Measurements from ENCODE around the gene GATA3. TPM values are rescaled to one million over a fixed set of nuclear protein-coding genes. Genes with fewer than 3 reads are reported as not detected.

The GATA3 gene
- total RNA-seq, 2 experiments from 2014 or later = 24.4 to 27.2 TPM

DNA sequence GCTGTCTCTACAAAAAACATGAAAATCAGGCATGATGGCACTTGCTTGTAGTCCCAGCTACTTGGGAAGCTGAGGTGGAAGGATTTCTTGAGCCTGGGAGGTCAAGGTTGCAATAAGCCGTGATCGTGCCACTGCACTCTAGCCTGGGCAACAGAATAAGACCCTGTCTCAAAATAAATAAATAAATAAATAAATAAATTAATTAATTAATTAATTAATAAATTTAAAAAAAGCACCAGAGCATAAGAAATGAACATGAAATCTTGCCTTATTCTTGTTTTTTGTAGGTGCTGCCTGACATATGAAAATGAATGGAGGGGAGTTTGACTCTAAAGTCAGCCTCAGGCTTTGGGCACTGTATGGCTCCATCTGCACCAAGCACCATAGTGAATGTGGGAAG lies 69.9 kb downstream of the GATA3 start:
- no peak for ATAC-seq
- CTCF ChIA-PET = interaction anchor here (0.7 kb wide), 1 partner anchor 71 kb away, joined by 4 read pairs; no protein-coding TSS in a partner anchor
- peaks cover 3% of the 10 kb centered on the region for H3K27me3 Mint-ChIP-seq

More for the DNA sequence above, 69.9 kb downstream of the GATA3 start:
- Mint-ChIP-seq H3K27ac (no peak overlapping the region), H3K36me3 (ENCODE audit: low read depth) (no peaks in the 10 kb centered on the region), H3K4me3 (no peak overlapping the region), H3K9me3 (no peaks in the 10 kb centered on the region), H3K4me1 (ENCODE audit: low read depth) (no peaks in the 10 kb centered on the region)
- intact Hi-C loops (cut with micrococcal nuclease) = no loop called here
- TF ChIP-seq, protein P1, sequence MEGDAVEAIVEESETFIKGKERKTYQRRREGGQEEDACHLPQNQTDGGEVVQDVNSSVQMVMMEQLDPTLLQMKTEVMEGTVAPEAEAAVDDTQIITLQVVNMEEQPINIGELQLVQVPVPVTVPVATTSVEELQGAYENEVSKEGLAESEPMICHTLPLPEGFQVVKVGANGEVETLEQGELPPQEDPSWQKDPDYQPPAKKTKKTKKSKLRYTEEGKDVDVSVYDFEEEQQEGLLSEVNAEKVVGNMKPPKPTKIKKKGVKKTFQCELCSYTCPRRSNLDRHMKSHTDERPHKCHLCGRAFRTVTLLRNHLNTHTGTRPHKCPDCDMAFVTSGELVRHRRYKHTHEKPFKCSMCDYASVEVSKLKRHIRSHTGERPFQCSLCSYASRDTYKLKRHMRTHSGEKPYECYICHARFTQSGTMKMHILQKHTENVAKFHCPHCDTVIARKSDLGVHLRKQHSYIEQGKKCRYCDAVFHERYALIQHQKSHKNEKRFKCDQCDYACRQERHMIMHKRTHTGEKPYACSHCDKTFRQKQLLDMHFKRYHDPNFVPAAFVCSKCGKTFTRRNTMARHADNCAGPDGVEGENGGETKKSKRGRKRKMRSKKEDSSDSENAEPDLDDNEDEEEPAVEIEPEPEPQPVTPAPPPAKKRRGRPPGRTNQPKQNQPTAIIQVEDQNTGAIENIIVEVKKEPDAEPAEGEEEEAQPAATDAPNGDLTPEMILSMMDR (IDR thresholded peaks at IDR 0.05) = no peak
- POLR2A ChIA-PET = no interaction called here
- no peak for DNase-seq

Other genes with a start within 250 kb of the GATA3 start
- gene TAF3, start 236.2 kb upstream of the GATA3 start, total RNA-seq = 10 to 100 TPM; 12.5 to 12.7 TPM

All from activated CD8-positive, alpha-beta T cell treated with anti-CD3 and anti-CD28 coated beads for 36 hours (primary cell).